Measurements from ENCODE around the gene AGTRAP.

Gene AGTRAP

DNA sequence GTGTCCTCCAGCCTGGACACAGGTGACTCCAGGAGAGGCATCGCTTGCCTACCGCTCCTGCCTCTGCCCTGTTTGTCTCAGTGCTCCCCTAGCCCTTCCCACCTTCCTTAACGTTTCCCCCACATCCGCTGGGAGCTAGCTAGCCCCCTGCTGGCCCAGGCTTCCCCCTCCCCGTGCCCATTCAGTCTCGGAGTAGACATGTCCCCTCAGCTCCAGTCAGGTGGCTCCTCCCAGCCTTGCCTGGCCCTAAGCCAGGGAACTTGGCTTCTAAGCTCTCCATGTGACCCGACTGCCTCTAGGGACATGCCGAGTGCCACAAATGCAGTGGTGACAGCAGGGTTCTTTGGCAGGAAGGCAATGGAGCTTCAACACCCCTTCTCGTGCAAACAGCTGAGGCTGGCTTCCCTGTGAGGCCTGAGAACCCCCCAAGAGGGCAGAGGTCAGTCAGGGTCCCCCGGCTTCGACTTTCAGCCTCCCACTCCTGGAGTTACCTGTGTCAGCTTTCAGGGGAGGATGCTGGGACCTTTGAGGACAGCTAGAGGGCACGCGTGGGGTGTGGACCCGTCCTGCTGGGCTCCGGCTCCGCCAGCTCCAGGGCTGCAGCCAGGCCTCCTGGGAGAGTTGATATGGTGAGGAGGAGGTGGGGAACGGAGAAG, 28.2 kb upstream of the AGTRAP start:
- no peak for DNase-seq

DNA sequence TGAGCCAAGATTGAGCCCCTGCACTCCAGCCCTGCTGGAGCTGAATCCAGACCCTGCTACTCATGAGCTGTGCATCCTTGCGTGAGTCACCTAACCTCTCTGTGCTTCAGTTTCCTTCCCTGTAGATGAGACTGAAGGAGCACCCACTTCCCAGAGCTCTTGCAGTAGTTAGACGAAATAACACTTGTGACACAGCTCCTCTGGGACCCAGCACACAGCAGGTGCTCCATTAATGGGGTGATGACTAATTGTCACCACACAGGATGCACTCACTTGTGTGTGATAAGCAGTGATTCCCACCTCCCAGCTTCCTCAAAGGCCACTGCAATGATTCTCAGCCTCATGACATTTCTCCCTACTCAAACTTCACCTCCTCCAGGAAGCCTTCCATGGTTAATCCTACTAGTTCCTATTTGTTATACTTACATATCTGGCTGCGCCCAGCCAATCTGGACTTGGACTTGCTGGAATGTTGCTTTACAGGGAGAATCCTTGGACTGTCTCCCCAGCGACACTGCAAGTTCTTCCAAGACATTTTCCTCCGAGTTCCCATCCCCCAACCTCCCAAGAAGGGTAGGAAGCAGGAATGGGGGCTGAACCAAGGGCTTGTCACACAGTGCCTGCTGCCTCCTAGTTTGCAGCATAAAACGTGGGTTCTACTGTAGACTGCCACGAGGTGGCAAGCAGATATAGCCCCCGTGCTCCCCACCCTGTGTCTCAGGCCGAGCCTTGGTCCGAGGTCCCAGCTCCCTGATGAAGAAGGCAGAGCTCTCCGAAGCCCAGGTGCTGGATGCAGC, 27.2 kb upstream of the AGTRAP start:
- no peak for DNase-seq

DNA sequence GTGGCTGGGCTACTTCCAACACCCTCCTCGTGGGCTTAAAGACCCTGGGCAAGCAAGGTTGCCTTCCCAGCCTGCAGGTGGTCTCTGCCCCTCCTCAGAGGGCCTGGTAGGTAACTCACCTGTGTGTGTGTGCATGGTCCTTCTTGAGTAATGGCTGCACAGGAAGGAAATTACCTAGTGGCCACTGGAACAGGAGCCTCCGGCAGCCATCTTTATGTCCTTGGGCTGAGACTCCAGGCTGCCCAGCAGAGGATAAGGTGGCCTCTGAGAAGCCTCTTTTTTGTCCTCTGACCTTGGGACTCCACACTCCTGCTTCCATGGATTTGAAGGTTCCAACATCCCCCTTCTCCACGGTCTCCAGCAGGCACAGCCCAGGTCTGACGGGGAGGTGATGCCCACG, 24.4 kb upstream of the AGTRAP start:
- DNase-seq = no peak

DNA sequence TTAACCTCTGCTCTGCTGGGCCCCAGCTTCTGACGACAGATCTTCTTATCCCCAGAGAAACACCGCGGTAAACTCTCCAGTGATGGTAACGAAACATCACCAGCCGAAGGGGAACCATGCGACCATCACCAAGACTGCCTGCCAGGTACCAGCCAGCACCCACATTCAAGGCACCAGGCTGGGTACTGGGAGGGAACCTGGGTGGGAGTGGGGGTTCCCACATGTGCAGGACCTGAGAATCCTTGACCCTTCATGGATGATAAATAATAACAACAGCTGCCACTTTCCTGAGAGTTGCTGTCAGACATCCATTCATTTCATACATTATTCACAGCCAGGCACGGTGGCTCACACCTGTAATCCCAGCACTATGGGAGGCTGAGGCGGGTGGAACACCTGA, 23.7 kb upstream of the AGTRAP start:
- DNase-seq = no peak

DNA sequence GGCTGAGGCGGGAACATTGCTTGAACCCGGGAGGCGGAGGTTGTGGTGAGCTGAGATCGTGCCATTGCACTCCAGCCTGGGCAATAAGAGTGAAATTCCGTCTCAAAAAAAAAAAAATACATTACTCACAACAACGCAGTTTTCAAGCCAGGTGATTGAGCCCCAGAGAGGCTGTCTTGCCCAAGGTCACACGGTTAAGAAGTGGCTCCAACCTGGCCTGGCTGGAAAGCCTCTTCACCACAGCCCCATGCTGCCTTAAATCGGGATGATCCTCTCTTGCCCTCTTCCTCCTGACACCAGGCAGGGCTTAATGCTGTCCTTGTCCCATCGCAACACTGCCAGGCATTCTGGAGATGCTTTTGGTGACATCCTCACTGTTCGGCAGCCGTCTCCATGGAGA, 22.8 kb upstream of the AGTRAP start:
- DNase-seq = no peak

DNA sequence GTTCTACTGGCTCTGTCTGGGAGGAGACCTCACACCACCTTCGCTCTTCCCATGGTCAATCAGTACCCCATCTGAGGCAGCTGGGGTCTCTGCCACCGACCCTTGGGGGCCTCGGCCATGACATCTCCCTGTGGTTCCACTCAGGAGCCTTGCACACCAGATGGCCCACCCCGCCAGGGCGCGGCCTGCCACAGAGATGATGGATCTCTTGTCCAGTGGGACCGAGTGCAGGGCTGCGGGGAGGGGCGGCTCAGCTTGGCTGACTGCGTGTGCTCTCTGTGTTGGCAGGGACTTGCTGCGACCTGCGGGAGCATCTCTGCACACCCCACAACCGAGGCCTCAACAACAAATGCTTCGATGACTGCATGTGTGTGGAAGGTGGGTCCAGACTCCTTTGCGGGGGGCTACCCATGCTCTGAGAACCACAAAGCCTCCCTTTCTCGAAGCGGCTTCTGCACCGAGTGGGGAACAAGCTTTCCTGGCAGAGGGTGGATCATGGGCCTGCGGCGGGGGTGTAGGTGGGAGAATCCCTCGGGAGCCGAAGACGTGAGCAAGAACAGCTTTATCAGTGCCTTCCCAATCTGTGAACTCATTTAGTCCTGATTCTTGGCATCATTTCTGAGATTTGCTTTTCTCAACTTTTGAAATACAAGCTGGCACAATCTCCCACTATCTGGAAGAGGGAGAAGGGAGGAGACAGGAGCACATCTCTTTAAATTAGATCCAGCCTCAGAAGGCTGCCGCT, 20.9 kb upstream of the AGTRAP start:
- DNase-seq = no peak

DNA sequence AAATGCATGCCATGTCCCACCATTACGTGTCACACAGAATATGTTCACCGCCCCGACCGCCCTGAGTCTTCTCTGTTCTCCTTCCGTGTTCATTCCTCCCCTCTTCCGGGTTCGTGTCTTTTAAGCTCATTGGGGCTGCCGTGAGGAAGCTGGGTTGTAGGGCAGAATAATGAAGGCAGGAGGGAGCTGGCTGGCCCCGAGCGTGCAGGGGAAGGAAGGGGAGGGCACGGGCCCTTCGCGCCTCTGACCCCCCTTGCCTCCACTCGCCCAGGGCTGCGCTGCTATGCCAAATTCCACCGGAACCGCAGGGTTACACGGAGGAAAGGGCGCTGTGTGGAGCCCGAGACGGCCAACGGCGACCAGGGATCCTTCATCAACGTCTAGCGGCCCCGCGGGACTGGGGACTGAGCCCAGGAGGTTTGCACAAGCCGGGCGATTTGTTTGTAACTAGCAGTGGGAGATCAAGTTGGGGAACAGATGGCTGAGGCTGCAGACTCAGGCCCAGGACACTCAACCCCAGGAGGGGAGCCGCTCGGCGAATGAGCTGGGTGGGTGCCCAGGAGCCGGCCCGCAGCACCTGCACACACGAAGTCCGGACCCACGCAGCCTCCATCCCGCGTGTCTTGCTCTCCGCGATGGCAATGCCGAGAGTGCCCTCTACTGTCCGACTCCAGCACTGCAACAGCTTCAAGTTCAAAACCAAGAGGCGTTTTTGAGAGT, 16.5 kb upstream of the AGTRAP start:
- peak; percentile 89 for DNase-seq

DNA sequence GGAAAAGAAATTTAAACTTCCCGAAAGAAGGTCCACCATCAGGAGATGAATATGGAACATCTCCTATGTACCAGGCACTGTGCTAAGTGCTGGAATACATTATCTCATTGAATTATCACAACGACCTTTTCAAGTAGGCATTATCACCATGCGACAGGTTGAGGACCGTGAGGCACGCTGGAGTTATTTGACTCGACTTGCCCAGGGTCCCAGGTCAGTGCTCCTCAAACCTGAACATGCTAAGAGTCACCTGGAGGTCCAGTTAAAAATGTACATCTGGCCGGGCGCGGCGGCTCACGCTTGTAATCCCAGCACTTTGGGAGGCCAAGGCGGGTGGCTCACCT, 15.9 kb upstream of the AGTRAP start:
- no peak for DNase-seq

DNA sequence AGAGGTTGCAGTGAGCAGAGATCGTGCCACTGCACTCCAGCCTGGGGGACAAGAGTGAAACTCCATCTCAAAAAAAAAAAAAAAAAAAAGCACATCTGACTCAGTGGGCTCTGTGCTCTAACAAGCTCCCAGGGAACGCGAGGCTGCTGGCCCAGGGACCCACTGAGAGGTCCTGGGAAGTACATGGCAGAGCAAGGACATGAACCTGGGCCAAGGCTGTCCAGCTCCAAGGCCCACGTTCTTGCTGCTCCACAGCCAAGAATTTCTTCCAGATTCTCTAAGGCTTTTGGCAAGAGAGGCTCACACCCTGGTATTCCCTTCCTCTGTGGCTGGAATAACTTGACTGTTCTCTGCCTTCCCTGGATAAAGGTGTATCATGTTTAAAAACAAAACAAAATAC, 15.4 kb upstream of the AGTRAP start:
- no peak for DNase-seq

DNA sequence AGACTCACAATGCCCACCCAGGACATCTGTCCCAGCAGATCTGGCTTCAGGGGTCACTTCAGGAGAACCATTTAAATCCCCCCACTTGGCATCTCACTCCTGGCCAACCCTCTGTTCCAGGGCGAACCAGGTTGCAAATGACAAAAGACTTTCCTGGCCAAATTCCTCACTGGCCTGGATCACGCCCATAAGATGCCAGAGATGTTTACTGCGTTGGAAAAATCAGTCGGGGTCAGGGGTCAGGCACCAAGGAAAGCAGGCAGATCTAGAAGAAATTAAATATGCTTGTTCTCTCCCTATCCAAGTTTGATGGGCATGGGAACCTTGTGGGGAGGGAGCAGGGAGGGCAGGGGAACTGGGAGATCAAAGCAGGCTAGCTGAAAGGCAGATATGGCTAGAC, 14.6 kb upstream of the AGTRAP start:
- no peak for DNase-seq

DNA sequence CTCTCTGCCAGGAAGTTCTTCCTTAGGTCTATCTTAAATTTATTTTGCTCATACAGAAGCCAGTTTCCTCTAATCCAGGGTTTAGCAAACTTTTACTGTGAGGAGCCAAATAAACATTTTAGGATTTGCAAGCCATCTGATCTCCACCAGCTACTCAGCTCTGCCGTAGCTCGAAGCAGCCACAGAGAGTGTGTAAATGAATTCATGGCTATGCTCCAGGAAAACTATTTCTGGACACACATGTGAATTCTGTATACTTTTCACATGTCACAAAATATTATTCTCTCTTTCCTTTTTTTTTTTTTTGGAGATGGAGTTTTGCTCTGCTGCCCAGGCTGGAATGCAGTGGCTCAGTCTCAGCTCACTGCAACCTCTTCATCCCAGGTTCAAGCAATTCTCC, 13.4 kb upstream of the AGTRAP start:
- DNase-seq = no peak

DNA sequence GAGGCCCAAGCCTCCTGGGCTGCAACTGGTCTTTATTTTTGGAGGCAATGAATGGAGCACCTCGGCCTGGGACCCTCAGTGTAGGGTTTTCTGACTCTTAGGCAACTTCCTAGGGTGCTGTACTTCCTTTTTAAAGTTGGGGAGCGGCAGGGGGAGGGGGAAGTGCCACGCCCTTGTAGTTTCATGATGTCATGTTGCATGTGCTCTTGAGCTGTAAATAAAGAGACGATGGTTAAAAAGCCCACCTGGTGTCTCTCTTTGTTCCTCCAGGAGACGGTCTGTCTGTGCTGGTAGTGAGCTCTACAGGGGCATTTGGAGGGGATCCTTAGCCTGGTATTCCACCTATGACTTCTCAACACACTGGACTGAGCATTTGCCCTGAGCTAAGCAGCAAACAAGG, 10.3 kb upstream of the AGTRAP start:
- no peak for DNase-seq

DNA sequence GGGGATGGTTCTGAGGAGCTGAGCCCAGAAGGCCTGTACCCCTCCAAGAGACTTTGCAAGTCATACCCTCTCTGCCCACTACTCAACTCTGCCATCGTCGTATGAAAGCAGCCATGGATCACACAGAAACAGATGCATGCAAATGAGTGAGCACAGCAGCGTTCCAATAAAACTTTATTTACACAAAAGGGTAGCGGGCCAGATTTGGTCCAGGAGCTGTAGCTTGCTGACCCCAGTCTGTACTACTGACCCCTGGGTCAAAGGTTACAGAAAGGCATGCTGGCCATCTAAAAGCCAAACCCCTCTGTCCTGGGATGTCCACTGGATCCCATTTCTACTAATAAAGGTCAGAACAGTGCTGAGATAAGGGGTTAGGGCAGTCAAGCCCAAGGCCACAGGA, 8.8 kb upstream of the AGTRAP start:
- DNase-seq = no peak

DNA sequence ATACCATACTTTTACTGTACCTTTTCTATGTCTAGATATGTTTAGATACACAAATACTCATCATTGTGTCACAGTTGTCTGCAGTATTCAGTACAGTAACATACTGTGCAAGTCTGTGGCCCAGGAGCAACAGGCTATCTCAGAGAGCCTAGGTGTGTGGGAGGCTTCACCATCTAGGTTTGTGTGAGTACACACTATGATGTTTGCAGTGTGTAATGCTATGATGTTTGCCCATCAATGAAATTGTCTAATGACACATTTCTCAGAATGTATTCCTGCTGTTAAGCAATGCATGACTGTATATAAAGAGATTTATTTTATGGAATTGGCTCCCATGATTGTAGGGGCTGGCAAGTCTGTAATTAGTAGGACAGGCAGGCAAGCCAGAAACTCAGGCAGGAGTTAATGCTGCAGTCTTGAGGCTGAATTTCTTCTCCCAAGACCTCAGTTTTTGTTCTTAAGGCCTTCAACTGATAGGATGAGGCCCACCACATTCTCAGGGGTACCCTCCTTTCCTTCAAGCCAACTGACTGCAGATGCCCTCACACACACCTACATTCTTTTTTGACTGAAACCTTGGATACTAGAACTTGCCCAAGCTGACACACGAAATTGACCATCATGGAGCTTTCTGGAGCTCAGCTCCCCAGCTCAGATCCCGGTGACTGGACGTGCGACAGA, 7.7 kb upstream of the AGTRAP start:
- no peak for DNase-seq

DNA sequence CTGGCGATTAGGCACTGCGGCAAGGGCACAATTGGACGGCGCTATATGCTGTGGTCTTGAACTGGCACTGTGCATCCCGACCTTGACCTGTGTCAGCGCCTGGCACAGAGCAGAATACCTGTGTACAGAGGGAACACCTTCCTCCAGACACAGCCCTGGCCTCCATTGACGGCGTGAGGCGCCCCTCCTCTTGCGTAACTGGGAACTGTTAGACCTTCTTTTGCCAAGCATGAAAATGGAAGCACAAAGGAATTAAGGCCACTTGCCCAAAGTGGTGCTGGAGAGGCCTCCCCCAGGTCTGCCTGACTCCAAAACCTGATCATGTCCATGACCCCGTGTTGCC, 6.8 kb upstream of the AGTRAP start:
- no peak for DNase-seq

DNA sequence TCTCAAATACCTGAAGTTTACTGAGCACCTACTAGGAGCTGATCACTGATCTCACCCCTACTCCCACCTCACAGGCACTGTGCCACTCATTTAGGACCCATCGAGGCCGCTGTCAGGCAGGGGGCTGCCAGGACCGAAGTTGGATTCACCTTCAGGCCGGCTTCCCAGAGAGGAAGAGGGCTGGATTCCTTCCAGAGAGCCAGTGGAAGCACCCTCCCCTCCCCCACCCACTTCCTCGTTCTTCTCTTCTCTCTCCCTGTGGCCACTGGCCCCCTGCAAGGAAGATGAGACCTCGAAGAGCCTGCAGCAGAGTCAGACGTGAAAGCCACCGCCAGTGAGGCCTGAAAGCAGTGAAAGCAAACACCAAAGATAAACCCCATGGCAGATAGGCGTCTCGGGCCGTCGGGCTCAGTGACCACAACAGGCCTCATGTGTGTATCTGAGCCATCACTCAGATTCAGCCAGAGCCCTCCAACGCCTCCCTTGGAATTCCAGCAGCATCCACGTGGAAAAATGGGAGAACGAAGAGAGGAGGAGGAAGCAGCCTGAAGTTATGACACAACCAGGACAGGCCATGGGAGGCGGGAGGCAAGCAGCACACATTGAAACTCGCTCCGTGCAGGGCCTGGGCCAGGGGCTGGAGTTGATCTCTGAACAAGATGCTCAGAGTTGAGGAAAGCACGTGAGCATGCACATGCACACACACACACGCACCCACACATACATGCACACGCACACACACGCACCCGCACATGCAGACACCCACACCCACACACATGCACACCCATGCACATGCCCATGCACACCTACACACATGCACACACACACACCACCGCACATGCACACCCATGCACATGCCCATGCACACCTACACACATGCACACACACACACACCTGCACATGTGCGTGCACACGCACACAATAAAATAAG, 6.2 kb upstream of the AGTRAP start:
- DNase-seq = no peak

DNA sequence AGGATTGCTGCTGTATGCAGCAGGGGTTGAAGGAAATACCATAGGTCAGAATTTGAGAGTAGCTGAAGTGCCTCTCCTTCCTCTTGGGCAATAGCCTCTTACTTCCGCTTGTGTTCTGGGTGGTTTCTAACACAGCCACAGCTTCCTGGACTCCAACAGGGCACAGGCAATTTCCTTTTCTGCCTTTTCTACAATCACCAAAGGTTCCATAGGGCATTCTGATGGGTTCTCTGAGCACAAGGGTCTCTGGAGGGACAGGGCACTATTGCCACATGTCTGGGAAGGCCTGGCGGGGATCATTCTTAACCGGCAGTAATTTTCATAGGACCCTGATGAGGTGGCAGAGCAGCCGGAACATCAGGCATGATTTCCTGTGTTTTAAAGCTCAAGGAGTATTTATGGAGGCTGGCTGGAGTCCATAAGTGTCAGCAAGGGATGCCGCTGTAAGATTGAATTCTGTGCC, 5.5 kb upstream of the AGTRAP start:
- no peak for DNase-seq

DNA sequence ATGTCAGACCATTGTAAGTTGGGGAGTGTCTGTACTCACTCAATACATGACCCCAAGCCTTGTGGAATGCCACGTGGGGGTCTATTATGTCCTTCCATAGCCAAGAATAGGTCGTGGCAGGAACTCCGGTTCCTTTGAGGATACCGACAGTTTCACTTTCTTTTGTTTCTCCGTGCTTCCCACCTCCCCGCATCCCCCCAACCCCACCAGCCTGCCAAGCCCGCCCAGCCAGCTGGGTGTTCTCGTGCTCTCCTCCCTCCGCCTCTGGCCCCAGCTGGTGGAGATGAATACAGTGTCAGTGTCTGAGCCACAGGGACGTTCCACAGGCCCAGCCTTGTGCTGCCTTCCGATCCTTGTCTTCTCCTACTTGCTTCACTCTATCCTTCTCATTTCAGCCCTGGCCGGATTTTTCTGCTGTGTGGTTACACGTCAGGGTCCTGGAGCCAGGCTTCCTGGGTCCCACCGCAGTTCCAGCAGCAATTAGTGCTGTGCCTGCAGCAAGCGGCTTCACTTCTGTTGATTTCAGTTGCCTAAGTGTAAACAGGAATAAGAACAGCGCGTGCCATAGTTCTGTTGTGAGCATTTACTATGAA, 4.1 kb upstream of the AGTRAP start:
- no peak for DNase-seq

DNA sequence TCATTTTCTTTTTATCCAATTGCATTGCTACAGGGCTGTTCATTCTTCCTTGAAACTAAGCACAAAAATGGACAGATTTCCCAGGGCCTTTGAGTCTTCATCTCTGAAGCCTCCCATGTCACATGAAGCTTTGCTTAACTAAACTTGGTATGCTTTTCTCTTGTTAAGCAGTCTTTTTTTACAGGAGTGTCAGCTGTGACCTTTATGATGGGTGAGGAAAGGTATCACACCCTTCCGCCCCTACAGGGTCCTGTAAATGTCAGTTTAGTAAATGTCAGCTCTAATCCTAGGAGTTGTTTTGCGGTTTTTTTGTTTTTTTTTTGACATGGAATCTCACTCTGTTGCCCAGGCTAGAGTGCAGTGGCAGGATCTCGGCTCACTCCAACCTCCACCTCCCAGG, 2.6 kb upstream of the AGTRAP start:
- no peak for DNase-seq

DNA sequence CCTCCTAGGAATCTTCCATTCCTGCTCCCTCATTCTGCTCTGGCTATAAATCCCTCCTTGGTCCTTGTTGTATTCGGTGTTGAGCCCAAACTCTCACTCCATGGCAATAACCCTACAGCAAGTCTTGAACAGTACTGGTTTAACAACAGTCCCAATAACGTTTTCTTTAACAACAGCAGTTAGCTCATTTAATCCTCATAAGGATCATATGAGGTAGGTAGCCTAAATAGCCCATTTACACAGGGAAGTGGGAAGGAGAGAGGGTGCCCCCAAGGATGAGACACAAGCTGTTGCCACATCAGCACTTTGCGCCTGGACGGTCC, 444 bp upstream of the AGTRAP start:
- no peak for DNase-seq

All from activated CD4-positive, alpha-beta T cell treated with anti-CD3 and anti-CD28 coated beads, Interleukin-2, amount 50 U/mL, for 1 hour (primary cell).